AG08396 (cell line): ENCODE results near the gene TMC4.
A peak's percentile ranks its signal among the peaks of the same experiment; 100 is the strongest.

ENCODE experiments used
- DNase-seq: peaks from one replicate; pipeline ENCODE4 v3.0.0; 2012; ENCODE audit warnings: low spot score, mixed read lengths

TMC4 gene

GRCh38 chr19:54133312-54133956 is 39.5 kb downstream of the TMC4 start:
- DNase-seq = no peak

- no peak for DNase-seq
Measured at GRCh38 chr19:54129617-54129996, 43.4 kb downstream of the TMC4 start.

GRCh38 chr19:54128796-54129616 is 44.0 kb downstream of the TMC4 start:
- no peak for DNase-seq

GRCh38 chr19:54128441-54128725 is 44.6 kb downstream of the TMC4 start:
- DNase-seq = no peak

- no peak for DNase-seq
Measured at GRCh38 chr19:54127688-54128440, 45.1 kb downstream of the TMC4 start.

- no peak for DNase-seq
Measured at GRCh38 chr19:54125713-54126112, 47.2 kb downstream of the TMC4 start.

GRCh38 chr19:54124393-54124792 is 48.6 kb downstream of the TMC4 start:
- no peak for DNase-seq

- DNase-seq = no peak
Measured at GRCh38 chr19:54123682-54124081, 49.3 kb downstream of the TMC4 start.

- no peak for DNase-seq
Measured at GRCh38 chr19:54121259-54121658, 51.7 kb downstream of the TMC4 start.

- peak; percentile 98 for DNase-seq
Measured at GRCh38 chr19:54115109-54116063, 57.6 kb downstream of the TMC4 start, which contains the start of the genes PRPF31 and TFPT. Gene PRPF31, plus strand, starts transcription at chr19:54115754. Its CDS starts 2,525 bp downstream, at chr19:54118279. Gene TFPT, minus strand, starts transcription at chr19:54115657. Its CDS starts 388 bp downstream, at chr19:54115269.

GRCh38 chr19:54114340-54115108 is 58.4 kb downstream of the TMC4 start:
- no peak for DNase-seq
